PC-9 (cell line): ENCODE results near the gene B3GALT4. TPM values are rescaled to one million over a fixed set of nuclear protein-coding genes. Genes with fewer than 3 reads are reported as not detected.

ENCODE experiments used
- BruUV-seq: library from RNA; stranded (reverse); fragments of 400-500 nt; replicated peaks from 2 replicates; lab custom pipeline; 2021; lab: Mats Ljungman, UMichigan
- CTCF ChIA-PET: fragments of 300-600 bp; sonication (Branson Sonifier 250); formaldehyde crosslinking; loops from one replicate; lab custom pipeline; 2022; ENCODE audit warnings: antibody characterized with exemption; lab: Charles Lee
- POLR2A ChIA-PET: fragments of 300-600 bp; sonication (Branson Sonifier 250); formaldehyde crosslinking; loops from one replicate; lab custom pipeline; 2022; ENCODE audit warnings: antibody characterized with exemption; ENCODE audit not compliant: unreplicated experiment; lab: Charles Lee
- DNase-seq, 2 experiments: peaks; one replicate each; pipeline versions ENCODE4 v3.0.0 to v3.0.0-alpha.2; 2015 to 2022; ENCODE audit warnings: mixed read lengths in 1 of 2
- H2AFZ ChIP-seq: fragments of 200-600 bp; sonication (generic); 2 replicates; pipeline ENCODE4 v1.8.1; 2017; ENCODE audit warnings: antibody characterized with exemption
- H3F3A ChIP-seq: fragments of 200-600 bp; sonication (generic); 2 replicates; pipeline ENCODE4 v1.8.1; 2017; ENCODE audit warnings: antibody characterized with exemption, mild to moderate bottlenecking, low read depth; ENCODE audit not compliant: insufficient read depth
- H3K27ac ChIP-seq: fragments of 200-600 bp; sonication (generic); 2 replicates; pipeline ENCODE4 v1.6.1; 2016; ENCODE audit warnings: mixed run types
- H3K27me3 ChIP-seq: fragments of 200-600 bp; sonication (generic); 2 replicates; pipeline ENCODE4 v1.6.1; 2016; ENCODE audit warnings: low read depth, mixed run types; ENCODE audit not compliant: insufficient read depth
- H3K36me3 ChIP-seq: fragments of 200-600 bp; sonication (generic); 2 replicates; pipeline ENCODE4 v1.6.1; 2016; ENCODE audit warnings: low read depth, mixed run types
- H3K4me1 ChIP-seq: fragments of 200-600 bp; sonication (generic); replicated peaks from 2 replicates; pipeline ENCODE4 v1.6.1; 2016; ENCODE audit warnings: mixed run types; ENCODE audit not compliant: insufficient read depth
- H3K4me2 ChIP-seq: fragments of 200-600 bp; sonication (generic); 2 replicates; pipeline ENCODE4 v1.6.1; 2017; ENCODE audit warnings: mixed run types
- H3K4me3 ChIP-seq: fragments of 200-600 bp; sonication (generic); 2 replicates; pipeline ENCODE4 v1.6.1; 2016; ENCODE audit warnings: mixed run types
- H3K79me2 ChIP-seq: fragments of 200-600 bp; sonication (generic); 2 replicates; pipeline ENCODE4 v1.6.1; 2017; ENCODE audit warnings: low read depth, mixed run types
- H3K9me2 ChIP-seq: fragments of 200-600 bp; sonication (generic); 2 replicates; pipeline ENCODE4 v1.8.1; 2017; ENCODE audit warnings: mild to moderate bottlenecking; ENCODE audit not compliant: insufficient read depth
- H3K9me3 ChIP-seq: fragments of 200-600 bp; sonication (generic); 2 replicates; pipeline ENCODE4 v1.8.1; 2016; ENCODE audit warnings: low read depth; ENCODE audit not compliant: insufficient read depth
- H4K20me1 ChIP-seq: fragments of 200-600 bp; sonication (generic); 2 replicates; pipeline ENCODE4 v1.8.1; 2017; ENCODE audit not compliant: insufficient read depth
- CTCF ChIP-seq: fragments of 200-600 bp; sonication (generic); conservative IDR thresholded peaks from 2 replicates; pipeline ENCODE4 v1.6.1; 2017; ENCODE audit warnings: mixed run types, antibody characterized with exemption, mild to moderate bottlenecking, moderate library complexity
- EZH2 ChIP-seq: fragments of 200-600 bp; sonication (generic); IDR thresholded peaks from 2 replicates; pipeline ENCODE4 v1.8.0; 2017; ENCODE audit warnings: antibody characterized with exemption, low read depth
- intact Hi-C: fragments of 100-400 bp; cut with micrococcal nuclease; formaldehyde crosslinking; loops from one replicate; pipeline ENCODE4 v1.10.0; 2022; ENCODE audit not compliant: unreplicated experiment
- total RNA-seq: library from RNA; stranded (reverse); gene quantifications from 2 replicates; pipeline ENCODE4 v1.2.3, GENCODE V29; 2021

Gene B3GALT4
- total RNA-seq, 1 experiment from 2014 or later, result 10.3 TPM

GRCh38 chr6:33236852-33237251, 40.1 kb upstream of the B3GALT4 start:
- BruUV-seq, result no TSS peak
- POLR2A ChIA-PET, result interaction anchor here (0.7 kb wide), 1 partner anchor 115 kb away, joined by 16 read pairs; no protein-coding TSS in a partner anchor

GRCh38 chr6:33237741-33238140, 39.2 kb upstream of the B3GALT4 start:
- no TSS peak for BruUV-seq
- H2AFZ ChIP-seq, result no peak overlapping the region
- no peaks in the 10 kb centered on the region for H3K79me2 ChIP-seq
- TF ChIP-seq EZH2 (no peak), CTCF (no peak)
- H3K4me3 ChIP-seq, result no peak overlapping the region
- peaks cover 94% of the 10 kb centered on the region for H3K27me3 ChIP-seq
- H4K20me1 ChIP-seq, result no peaks in the 10 kb centered on the region
- no peak overlapping the region for H3K27ac ChIP-seq
- no peaks in the 10 kb centered on the region for H3K9me2 ChIP-seq
- DNase-seq, result no peak
- no peak overlapping the region for H3K4me2 ChIP-seq
- no peaks in the 10 kb centered on the region for H3K4me1 ChIP-seq
- no peaks in the 10 kb centered on the region for H3K9me3 ChIP-seq
- no peaks in the 10 kb centered on the region for H3K36me3 ChIP-seq
- intact Hi-C loops, result no loop called here
- no peaks in the 10 kb centered on the region for H3F3A ChIP-seq
- ChIA-PET POLR2A (no interaction called here), CTCF (no interaction called here)

More at GRCh38 chr6:33236852-33237251, 40.1 kb upstream of the B3GALT4 start:
- Histone ChIP-seq H3K36me3 (no peaks in the 10 kb centered on the region), H3K4me1 (no peaks in the 10 kb centered on the region), H3K9me2 (no peaks in the 10 kb centered on the region), H2AFZ (no peak overlapping the region), H3K27me3 (peaks cover 91% of the 10 kb centered on the region), H3F3A (no peaks in the 10 kb centered on the region), H3K4me3 (no peak overlapping the region), H3K9me3 (no peaks in the 10 kb centered on the region), H4K20me1 (no peaks in the 10 kb centered on the region), H3K4me2 (no peak overlapping the region), H3K27ac (no peak overlapping the region), H3K79me2 (no peaks in the 10 kb centered on the region)
- no peak for DNase-seq
- intact Hi-C loops, result no loop called here
- TF ChIP-seq CTCF (no peak), EZH2 (no peak)
- CTCF ChIA-PET, result no interaction called here

- ChIA-PET POLR2A (no interaction called here), CTCF (no interaction called here)
- no peaks in the 10 kb centered on the region for H3K9me2 ChIP-seq
- no peaks in the 10 kb centered on the region for H4K20me1 ChIP-seq
- TF ChIP-seq CTCF (no peak), EZH2 (no peak)
- H3K4me1 ChIP-seq, result no peaks in the 10 kb centered on the region
- no peak overlapping the region for H3K4me3 ChIP-seq
- BruUV-seq, result no TSS peak
- intact Hi-C loops, result no loop called here
- no peaks in the 10 kb centered on the region for H3K36me3 ChIP-seq
- H3K4me2 ChIP-seq, result no peak overlapping the region
- H3K27ac ChIP-seq, result no peak overlapping the region
- no peak for DNase-seq
- H3K9me3 ChIP-seq, result no peaks in the 10 kb centered on the region
- H3K79me2 ChIP-seq, result no peaks in the 10 kb centered on the region
- peaks cover 82% of the 10 kb centered on the region for H3K27me3 ChIP-seq
- H2AFZ ChIP-seq, result no peak overlapping the region
- H3F3A ChIP-seq, result no peaks in the 10 kb centered on the region
These were observed 35.0 kb upstream of the B3GALT4 start for GRCh38 chr6:33241968-33242367.
